ENCODE measurements around the gene BICDL2.

Gene BICDL2

GRCh38 chr16:3027983-3028715 lies 8.6 kb downstream of the BICDL2 start:
- peak overlapping the region; percentile 46 for H3K27ac ChIP-seq

GRCh38 chr16:3027489-3027795 lies 9.3 kb downstream of the BICDL2 start:
- TF ChIP-seq, protein P1, sequence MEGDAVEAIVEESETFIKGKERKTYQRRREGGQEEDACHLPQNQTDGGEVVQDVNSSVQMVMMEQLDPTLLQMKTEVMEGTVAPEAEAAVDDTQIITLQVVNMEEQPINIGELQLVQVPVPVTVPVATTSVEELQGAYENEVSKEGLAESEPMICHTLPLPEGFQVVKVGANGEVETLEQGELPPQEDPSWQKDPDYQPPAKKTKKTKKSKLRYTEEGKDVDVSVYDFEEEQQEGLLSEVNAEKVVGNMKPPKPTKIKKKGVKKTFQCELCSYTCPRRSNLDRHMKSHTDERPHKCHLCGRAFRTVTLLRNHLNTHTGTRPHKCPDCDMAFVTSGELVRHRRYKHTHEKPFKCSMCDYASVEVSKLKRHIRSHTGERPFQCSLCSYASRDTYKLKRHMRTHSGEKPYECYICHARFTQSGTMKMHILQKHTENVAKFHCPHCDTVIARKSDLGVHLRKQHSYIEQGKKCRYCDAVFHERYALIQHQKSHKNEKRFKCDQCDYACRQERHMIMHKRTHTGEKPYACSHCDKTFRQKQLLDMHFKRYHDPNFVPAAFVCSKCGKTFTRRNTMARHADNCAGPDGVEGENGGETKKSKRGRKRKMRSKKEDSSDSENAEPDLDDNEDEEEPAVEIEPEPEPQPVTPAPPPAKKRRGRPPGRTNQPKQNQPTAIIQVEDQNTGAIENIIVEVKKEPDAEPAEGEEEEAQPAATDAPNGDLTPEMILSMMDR (conservative IDR thresholded peaks at IDR 0.05): no peak
- no peak overlapping the region; the same call in 1 of the 2 replicates for H3K27ac ChIP-seq

More at GRCh38 chr16:3027983-3028715, 8.6 kb downstream of the BICDL2 start:
- TF ChIP-seq, protein P1 (conservative IDR thresholded peaks at IDR 0.05): peak; percentile 90

GRCh38 chr16:3026609-3027488 lies 9.9 kb downstream of the BICDL2 start:
- TF ChIP-seq, protein P1 (conservative IDR thresholded peaks at IDR 0.05): no peak
- no peak overlapping the region for H3K27ac ChIP-seq

DNA sequence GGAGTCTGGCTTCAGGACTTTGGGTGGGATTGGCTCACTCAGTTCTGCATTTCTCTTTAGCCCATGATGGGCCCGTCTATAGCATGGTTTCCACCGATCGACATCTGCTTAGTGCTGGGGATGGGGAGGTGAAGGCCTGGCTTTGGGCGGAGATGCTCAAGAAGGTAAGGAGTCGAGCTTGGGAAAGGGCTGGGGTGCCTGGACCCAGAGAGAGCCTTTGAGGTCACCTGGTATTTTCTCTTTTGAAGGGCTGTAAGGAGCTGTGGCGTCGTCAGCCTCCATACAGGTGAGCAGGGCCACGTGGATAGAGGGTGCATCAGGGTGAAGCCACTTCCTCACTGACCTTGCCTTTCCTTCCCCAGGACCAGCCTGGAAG lies 10.8 kb downstream of the BICDL2 start:
- TF ChIP-seq, protein P1 (conservative IDR thresholded peaks at IDR 0.05): no peak
- H3K27ac ChIP-seq: no peak overlapping the region

DNA sequence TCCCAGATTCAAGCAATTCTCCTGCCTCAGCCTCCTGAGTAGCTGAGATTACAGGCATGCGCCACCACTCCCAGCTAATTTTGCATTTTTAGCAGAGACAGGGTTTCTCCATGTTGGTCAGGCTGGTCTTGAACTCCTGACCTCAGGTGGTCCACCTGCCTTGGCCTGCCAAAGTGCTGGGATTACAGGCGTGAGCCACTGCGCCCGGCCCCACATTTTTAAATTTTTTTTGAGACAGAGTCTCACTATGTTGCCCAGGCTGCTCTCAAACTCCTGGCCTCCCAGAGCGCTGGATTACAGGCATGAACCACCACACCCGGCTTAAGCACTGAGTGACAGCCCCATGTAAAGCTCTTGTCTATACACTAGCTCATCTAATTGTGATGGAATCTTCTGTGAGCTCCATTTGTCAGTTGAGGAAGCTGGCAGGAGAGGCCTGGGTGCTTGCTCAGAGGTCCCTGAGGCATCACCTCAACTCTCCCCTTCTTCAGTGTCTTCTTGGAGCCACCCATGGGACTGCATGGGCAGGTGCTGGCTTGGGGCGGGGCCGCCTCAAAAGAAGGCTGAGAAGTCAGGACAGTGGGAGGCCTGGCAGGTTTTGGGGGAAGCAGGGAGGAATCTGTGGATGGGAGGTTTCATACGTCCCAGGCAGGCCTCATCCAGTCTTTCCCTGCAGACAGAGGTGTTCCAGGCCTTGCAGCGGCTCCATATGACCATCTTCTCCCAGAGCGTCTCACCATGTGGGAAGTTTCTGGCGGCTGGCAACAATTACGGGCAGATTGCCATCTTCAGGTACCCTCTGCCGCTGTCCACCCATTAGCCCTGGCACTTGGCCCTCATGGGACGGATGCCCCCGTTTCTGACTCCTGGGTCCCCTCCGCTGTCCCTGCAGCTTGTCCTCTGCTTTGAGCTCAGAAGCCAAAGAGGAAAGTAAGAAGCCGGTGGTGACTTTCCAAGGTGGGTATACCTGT lies 11.4 kb downstream of the BICDL2 start:
- no peak overlapping the region for H3K27ac ChIP-seq
- TF ChIP-seq, protein P1 (conservative IDR thresholded peaks at IDR 0.05): no peak

GRCh38 chr16:3023669-3024478 lies 12.9 kb downstream of the BICDL2 start, which contains the start of the genes HCFC1R1 and THOC6:
HCFC1R1 (minus strand) TSS chr16:3023942; CDS start chr16:3023941, 1 bp downstream.
THOC6 (plus strand) TSS chr16:3024035; CDS start chr16:3024327, 292 bp downstream.
- peak within 1 kb of the TSS; percentile 79 for H3K27ac ChIP-seq
- TF ChIP-seq, protein P1 (conservative IDR thresholded peaks at IDR 0.05): no peak
